Measurements from ENCODE around the gene TPRG1. TPM values are rescaled to one million over a fixed set of nuclear protein-coding genes. Genes with fewer than 3 reads are reported as not detected.

TPRG1 gene
- total and polyA plus RNA-seq, 7 experiments from 2014 or later: 0.13 to 5.4 (median 1.3) TPM

DNA sequence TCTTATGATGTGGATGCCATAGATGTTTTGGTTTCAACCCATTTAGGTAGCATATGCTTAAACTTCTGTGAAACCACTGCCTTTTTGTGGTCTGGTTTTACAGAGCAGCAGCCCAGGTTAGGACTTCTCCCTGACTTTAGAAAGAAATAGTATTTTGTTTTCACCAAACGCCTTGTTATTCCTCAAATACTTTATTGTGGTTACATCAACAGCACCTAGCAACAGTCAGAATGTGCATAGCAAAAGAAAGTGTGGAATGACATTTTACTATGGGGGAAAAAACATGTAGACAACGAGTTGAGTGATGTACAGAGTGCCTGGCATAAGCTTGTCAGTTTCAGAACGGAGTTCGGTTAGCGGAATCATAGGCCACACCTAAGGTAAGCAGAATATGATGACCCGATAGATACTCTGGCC is 159.2 kb downstream of the TPRG1 start:
- peaks cover 0 to 15% (median 0%) of the 10 kb centered on the region in 11 donors for H3K9me3 Mint-ChIP-seq
- peaks cover 0 to 46% (median 0%) of the 10 kb centered on the region in 5 donors for H3K36me3 Mint-ChIP-seq
- peaks cover 22 to 80% (median 64%) of the 10 kb centered on the region in 7 donors for H3K4me1 Mint-ChIP-seq
- peak overlapping the region; percentile 16 to 85 (median 59) for H3K27ac Mint-ChIP-seq
- Histone ChIP-seq H3K9me3 (ENCODE audit: control insufficient read depth in 2 of 3, low read length in 3 of 3) (no peaks in the 10 kb centered on the region), H3K36me3 (ENCODE audit: control insufficient read depth in 2 of 3, insufficient read depth in 3 of 3, low read length in 3 of 3) (no peaks in the 10 kb centered on the region), H3K4me1 (ENCODE audit: control insufficient read depth in 2 of 2, insufficient read depth in 2 of 2, low read length in 2 of 2) (peaks cover 28 to 38% of the 10 kb centered on the region in 2 donors), H3K4me3 (ENCODE audit: low read length) (peak overlapping the region; percentile 18), H3K27me3 (ENCODE audit: control insufficient read depth in 2 of 2, insufficient read depth in 2 of 2, low read length in 2 of 2) (no peaks in the 10 kb centered on the region), H3K27ac (ENCODE audit: low read depth, low read length) (no peak overlapping the region)
- POLR2A ChIA-PET: interaction anchor here (0.6 to 1.7 kb wide), 5 partner anchors 9 to 41 kb away, joined by 3 to 6 read pairs (median 4); no protein-coding TSS in a partner anchor
- DNase-seq (peak in 4 of 9 donors; percentile 7 to 32 (median 18)), ATAC-seq (peak; percentile 58)
- CTCF ChIA-PET: interaction anchor here (0.8 to 1.7 kb wide), 5 partner anchors 9 to 58 kb away, joined by 3 to 5 read pairs (median 4); no protein-coding TSS in a partner anchor
- intact Hi-C loops (cut with micrococcal nuclease): loop anchor here in 1 of 2 donors (2.0 kb wide), 1 partner anchor 52 kb away; no protein-coding TSS in a partner anchor
- peak overlapping the region; percentile 7 to 64 (median 58) for H3K4me3 Mint-ChIP-seq
- no peaks in the 10 kb centered on the region for H3K27me3 Mint-ChIP-seq

DNA sequence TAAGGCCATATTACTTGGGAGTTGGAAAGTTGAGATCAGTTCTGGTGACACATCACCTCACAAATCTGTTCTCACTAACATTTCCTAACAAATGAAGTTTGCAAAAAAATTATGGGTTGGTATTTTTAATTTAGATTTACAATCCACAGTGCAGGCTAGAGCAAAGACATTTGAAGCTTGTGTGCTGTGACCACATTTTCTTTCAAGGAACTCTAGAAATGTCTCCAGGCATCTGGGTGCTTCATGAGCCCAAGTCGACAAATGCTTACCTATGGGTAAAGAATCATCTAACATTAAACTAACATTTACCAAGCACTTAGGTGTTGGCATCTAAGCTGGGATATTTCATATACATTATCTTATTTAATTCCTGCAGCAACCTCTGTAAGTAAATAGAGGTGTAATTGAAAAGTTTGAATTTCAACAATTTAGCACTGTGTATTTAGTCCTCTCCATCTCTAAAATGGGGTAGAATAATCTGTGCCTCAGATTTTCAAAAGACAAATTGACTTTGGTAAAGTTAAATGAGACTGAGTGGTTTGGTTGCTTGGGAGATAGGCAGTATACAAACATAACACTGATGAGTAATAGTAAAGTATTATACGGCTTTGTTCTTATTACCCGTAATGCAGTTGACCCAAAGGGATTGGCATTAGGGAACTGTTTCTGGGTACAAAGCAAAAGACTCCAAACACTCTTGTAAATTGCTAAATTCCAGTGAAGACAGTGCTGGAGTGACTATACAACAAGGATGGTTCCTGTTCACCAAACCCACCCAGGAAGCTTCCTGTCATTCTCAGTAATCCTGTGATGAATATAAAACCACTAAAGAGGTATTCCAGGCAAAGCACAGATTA is 162.5 kb downstream of the TPRG1 start:
- H3K27ac Mint-ChIP-seq: peak overlapping the region in 3 of 9 donors; percentile 20 to 46 (median 28)
- ATAC-seq (peak; percentile 20), DNase-seq (no peak)
- no peaks in the 10 kb centered on the region for H3K27me3 Mint-ChIP-seq
- no peak overlapping the region for H3K27ac ChIP-seq (ENCODE audit: low read depth, low read length)
- H3K4me3 ChIP-seq (ENCODE audit: low read length): no peak overlapping the region
- peaks cover 0 to 36% (median 0%) of the 10 kb centered on the region in 5 donors for H3K36me3 Mint-ChIP-seq
- H3K27me3 ChIP-seq (ENCODE audit: control insufficient read depth in 2 of 2, insufficient read depth in 2 of 2, low read length in 2 of 2): no peaks in the 10 kb centered on the region
- H3K9me3 ChIP-seq (ENCODE audit: control insufficient read depth in 2 of 3, low read length in 3 of 3): no peaks in the 10 kb centered on the region
- H3K4me1 Mint-ChIP-seq: peaks cover 22 to 66% (median 47%) of the 10 kb centered on the region in 7 donors
- H3K4me1 ChIP-seq (ENCODE audit: control insufficient read depth in 2 of 2, insufficient read depth in 2 of 2, low read length in 2 of 2): peaks cover 18 to 19% of the 10 kb centered on the region in 2 donors
- peak overlapping the region in 2 of 10 donors; percentile 2 to 3 for H3K4me3 Mint-ChIP-seq
- CTCF ChIA-PET: no interaction called here
- intact Hi-C loops (cut with micrococcal nuclease): loop anchor here in 1 of 2 donors (1.0 kb wide), 1 partner anchor 10 kb away; no protein-coding TSS in a partner anchor
- peaks cover 0 to 16% (median 0%) of the 10 kb centered on the region in 11 donors for H3K9me3 Mint-ChIP-seq
- H3K36me3 ChIP-seq (ENCODE audit: control insufficient read depth in 2 of 3, insufficient read depth in 3 of 3, low read length in 3 of 3): no peaks in the 10 kb centered on the region
- POLR2A ChIA-PET: interaction anchor here (1.1 kb wide), 1 partner anchor 10 kb away, joined by 3 read pairs; no protein-coding TSS in a partner anchor

DNA sequence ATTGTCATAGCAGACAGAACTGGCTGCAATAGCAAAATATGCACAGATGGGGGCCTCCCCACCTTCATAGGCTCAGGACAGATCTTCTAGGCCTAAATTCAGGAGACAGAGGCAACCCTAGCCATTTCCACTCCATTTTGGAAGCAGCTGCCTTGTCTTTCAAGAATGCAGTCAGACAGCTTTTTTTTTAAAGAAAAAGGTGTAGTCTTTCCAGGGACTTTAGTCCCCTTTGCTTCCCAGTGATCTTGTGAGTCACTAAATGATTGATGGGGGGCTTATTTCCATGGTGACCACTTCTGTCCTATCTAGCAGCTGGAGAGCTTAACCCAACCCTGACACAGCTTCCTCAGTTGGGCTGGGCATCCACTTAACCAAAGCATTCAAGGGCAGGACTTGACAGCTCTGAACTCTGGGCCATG is 165.9 kb downstream of the TPRG1 start:
- Histone ChIP-seq H3K4me1 (ENCODE audit: control insufficient read depth in 2 of 2, insufficient read depth in 2 of 2, low read length in 2 of 2) (no peaks in the 10 kb centered on the region), H3K9me3 (ENCODE audit: control insufficient read depth in 2 of 3, low read length in 3 of 3) (no peaks in the 10 kb centered on the region), H3K27ac (ENCODE audit: low read depth, low read length) (no peak overlapping the region), H3K27me3 (ENCODE audit: control insufficient read depth in 2 of 2, insufficient read depth in 2 of 2, low read length in 2 of 2) (no peaks in the 10 kb centered on the region), H3K36me3 (ENCODE audit: control insufficient read depth in 2 of 3, insufficient read depth in 3 of 3, low read length in 3 of 3) (no peaks in the 10 kb centered on the region), H3K4me3 (ENCODE audit: low read length) (no peak overlapping the region)
- intact Hi-C loops (cut with micrococcal nuclease): no loop called here
- CTCF ChIA-PET: no interaction called here
- POLR2A ChIA-PET: no interaction called here
- H3K9me3 Mint-ChIP-seq: peaks cover 0 to 24% (median 0%) of the 10 kb centered on the region in 11 donors
- H3K4me1 Mint-ChIP-seq: peaks cover 9 to 43% (median 28%) of the 10 kb centered on the region in 7 donors
- DNase-seq: no peak
- no peak for ATAC-seq
- peaks cover 0 to 41% (median 0%) of the 10 kb centered on the region in 5 donors for H3K36me3 Mint-ChIP-seq
- no peak overlapping the region for H3K4me3 Mint-ChIP-seq
- H3K27me3 Mint-ChIP-seq: no peaks in the 10 kb centered on the region
- H3K27ac Mint-ChIP-seq: no peak overlapping the region

DNA sequence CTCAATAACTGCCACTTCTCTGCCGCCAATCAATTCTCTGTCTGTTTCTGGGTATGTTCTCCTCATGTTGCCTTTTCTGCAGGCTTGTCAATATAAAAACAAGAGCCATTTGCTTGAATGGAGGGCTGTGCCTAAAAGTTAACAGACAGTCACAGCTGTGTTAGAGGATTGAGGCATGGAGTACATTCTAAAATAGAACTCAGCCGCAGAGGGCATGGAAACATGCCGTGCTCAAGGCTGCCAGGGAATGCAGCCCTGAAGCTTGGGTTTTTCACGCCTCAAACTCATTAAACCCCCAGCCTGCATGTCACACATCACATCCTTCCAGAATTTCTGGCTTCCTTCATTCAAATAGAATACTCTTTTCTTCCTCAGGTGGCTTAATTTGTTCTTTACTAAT is 166.6 kb downstream of the TPRG1 start:
- ATAC-seq: no peak
- Histone ChIP-seq H3K4me3 (ENCODE audit: low read length) (no peak overlapping the region), H3K27me3 (ENCODE audit: control insufficient read depth in 2 of 2, insufficient read depth in 2 of 2, low read length in 2 of 2) (no peaks in the 10 kb centered on the region), H3K9me3 (ENCODE audit: control insufficient read depth in 2 of 3, low read length in 3 of 3) (no peaks in the 10 kb centered on the region), H3K4me1 (ENCODE audit: control insufficient read depth in 2 of 2, insufficient read depth in 2 of 2, low read length in 2 of 2) (no peaks in the 10 kb centered on the region), H3K27ac (ENCODE audit: low read depth, low read length) (no peak overlapping the region), H3K36me3 (ENCODE audit: control insufficient read depth in 2 of 3, insufficient read depth in 3 of 3, low read length in 3 of 3) (no peaks in the 10 kb centered on the region)
- Mint-ChIP-seq H3K27ac (no peak overlapping the region), H3K27me3 (no peaks in the 10 kb centered on the region), H3K9me3 (peaks cover 0 to 22% (median 0%) of the 10 kb centered on the region in 11 donors), H3K4me1 (peaks cover 9 to 38% (median 24%) of the 10 kb centered on the region in 7 donors), H3K36me3 (peaks cover 0 to 42% (median 0%) of the 10 kb centered on the region in 5 donors), H3K4me3 (no peak overlapping the region)
- ChIA-PET CTCF (no interaction called here), POLR2A (interaction anchor here (1.0 kb wide), 1 partner anchor 9 kb away, joined by 4 read pairs; no protein-coding TSS in a partner anchor)
- intact Hi-C loops (cut with micrococcal nuclease): no loop called here
- DNase-seq: no peak

DNA sequence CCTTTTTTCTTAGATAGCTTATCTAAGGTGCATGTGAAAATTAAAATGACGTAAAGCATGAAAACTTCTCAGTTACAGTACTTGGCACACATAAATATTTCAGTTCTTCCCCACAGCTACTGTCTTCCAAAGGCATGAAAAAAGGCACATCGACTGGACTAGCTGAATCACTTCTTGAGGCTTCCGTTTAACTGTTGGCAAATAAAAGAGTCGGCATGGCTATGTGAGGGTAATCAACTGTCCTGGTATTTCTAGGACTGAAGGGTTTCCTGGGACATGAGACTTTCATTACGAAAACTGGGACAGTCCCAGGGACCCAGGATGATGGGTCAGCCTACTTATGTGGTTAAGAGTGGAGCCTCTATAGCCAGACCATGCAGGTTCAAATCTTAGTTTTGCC is 168.2 kb downstream of the TPRG1 start:
- H3K4me3 ChIP-seq (ENCODE audit: low read length): no peak overlapping the region
- no peak for ATAC-seq
- Mint-ChIP-seq H3K36me3 (peaks cover 0 to 41% (median 0%) of the 10 kb centered on the region in 5 donors), H3K9me3 (peaks cover 0 to 16% (median 0%) of the 10 kb centered on the region in 11 donors), H3K27ac (no peak overlapping the region), H3K4me1 (peaks cover 3 to 22% (median 10%) of the 10 kb centered on the region in 7 donors), H3K27me3 (no peaks in the 10 kb centered on the region), H3K4me3 (no peak overlapping the region)
- intact Hi-C loops (cut with micrococcal nuclease): no loop called here
- H3K9me3 ChIP-seq (ENCODE audit: control insufficient read depth in 2 of 3, low read length in 3 of 3): no peaks in the 10 kb centered on the region
- no peaks in the 10 kb centered on the region for H3K4me1 ChIP-seq (ENCODE audit: control insufficient read depth in 2 of 2, insufficient read depth in 2 of 2, low read length in 2 of 2)
- ChIA-PET POLR2A (interaction anchor here (0.5 kb wide), 1 partner anchor 9 kb away, joined by 3 read pairs; no protein-coding TSS in a partner anchor), CTCF (interaction anchor here (0.7 kb wide), 1 partner anchor 67 kb away, joined by 3 read pairs; no protein-coding TSS in a partner anchor)
- no peaks in the 10 kb centered on the region for H3K27me3 ChIP-seq (ENCODE audit: control insufficient read depth in 2 of 2, insufficient read depth in 2 of 2, low read length in 2 of 2)
- H3K36me3 ChIP-seq (ENCODE audit: control insufficient read depth in 2 of 3, insufficient read depth in 3 of 3, low read length in 3 of 3): no peaks in the 10 kb centered on the region
- DNase-seq: no peak
- no peak overlapping the region for H3K27ac ChIP-seq (ENCODE audit: low read depth, low read length)

DNA sequence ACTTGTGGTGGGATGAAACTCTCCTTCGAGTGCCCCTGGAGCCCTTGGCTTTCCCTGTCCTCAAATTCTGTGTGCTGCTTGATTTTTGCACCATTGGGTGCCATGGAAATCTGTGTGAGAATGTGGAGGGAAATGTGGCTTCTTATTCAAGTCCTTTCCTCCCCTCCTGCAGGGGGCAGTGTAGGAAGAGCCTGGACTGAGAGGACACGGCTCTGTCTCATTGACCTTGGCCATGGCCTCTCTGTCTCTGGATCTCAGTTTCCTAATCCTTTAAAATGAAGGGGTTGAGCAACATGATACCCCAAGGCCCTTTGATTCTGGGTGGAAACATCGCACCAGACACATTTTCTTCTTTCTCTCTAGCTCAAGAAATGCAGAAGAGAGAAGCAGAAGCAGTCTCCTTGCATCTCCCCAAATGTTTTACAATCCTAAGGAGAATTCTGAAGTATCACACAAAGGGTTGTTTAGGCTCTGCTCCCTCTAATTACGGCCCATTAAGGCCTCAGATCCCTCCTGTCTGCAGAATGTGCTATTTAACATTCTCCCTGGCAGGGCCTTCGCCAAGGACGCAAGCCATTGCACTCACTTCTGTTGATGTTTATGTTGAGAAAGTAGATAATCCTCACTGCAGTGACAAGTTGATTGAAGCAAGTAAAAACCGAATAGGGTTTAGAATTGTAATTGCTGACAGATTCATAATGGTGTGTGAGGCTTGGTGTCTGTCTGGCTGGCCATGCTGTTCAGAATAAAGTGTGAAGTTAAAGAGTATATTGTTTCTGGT is 169.1 kb downstream of the TPRG1 start:
- intact Hi-C loops (cut with micrococcal nuclease): no loop called here
- POLR2A ChIA-PET: no interaction called here
- Histone ChIP-seq H3K36me3 (ENCODE audit: control insufficient read depth in 2 of 3, insufficient read depth in 3 of 3, low read length in 3 of 3) (no peaks in the 10 kb centered on the region), H3K9me3 (ENCODE audit: control insufficient read depth in 2 of 3, low read length in 3 of 3) (no peaks in the 10 kb centered on the region), H3K27me3 (ENCODE audit: control insufficient read depth in 2 of 2, insufficient read depth in 2 of 2, low read length in 2 of 2) (no peaks in the 10 kb centered on the region), H3K27ac (ENCODE audit: low read depth, low read length) (no peak overlapping the region), H3K4me3 (ENCODE audit: low read length) (no peak overlapping the region), H3K4me1 (ENCODE audit: control insufficient read depth in 2 of 2, insufficient read depth in 2 of 2, low read length in 2 of 2) (no peaks in the 10 kb centered on the region)
- H3K27ac Mint-ChIP-seq: peak overlapping the region in 1 of 9 donors; percentile 28
- H3K4me1 Mint-ChIP-seq: peaks cover 1 to 17% (median 6%) of the 10 kb centered on the region in 7 donors
- peaks cover 0 to 39% (median 0%) of the 10 kb centered on the region in 5 donors for H3K36me3 Mint-ChIP-seq
- no peaks in the 10 kb centered on the region for H3K27me3 Mint-ChIP-seq
- peaks cover 0 to 16% (median 0%) of the 10 kb centered on the region in 11 donors for H3K9me3 Mint-ChIP-seq
- H3K4me3 Mint-ChIP-seq: no peak overlapping the region
- CTCF ChIA-PET: interaction anchor here (0.7 kb wide), 1 partner anchor 19 kb away, joined by 3 read pairs; no protein-coding TSS in a partner anchor
- ATAC-seq: no peak
- DNase-seq: no peak
